ENCODE data around the gene HTR7.

HTR7 gene

GRCh38 chr10:90734415-90734814 is 123.4 kb downstream of the HTR7 start:
- Histone ChIP-seq H3K36me3 (no peaks in the 10 kb centered on the region), H3K9me3 (no peaks in the 10 kb centered on the region), H3K4me3 (ENCODE audit: low read depth in 1 of 2, low read length in 1 of 2) (no peak overlapping the region), H3K27me3 (no peaks in the 10 kb centered on the region), H3K4me1 (ENCODE audit: control insufficient read depth in 1 of 2, insufficient read depth in 1 of 2, low read depth in 1 of 2, low read length in 1 of 2) (no peaks in the 10 kb centered on the region), H3K27ac (no peak overlapping the region)
- no peak for TF ChIP-seq CTCF (IDR thresholded peaks at IDR 0.05)

GRCh38 chr10:90732581-90732980 is 125.3 kb downstream of the HTR7 start:
- Histone ChIP-seq H3K9me3 (no peaks in the 10 kb centered on the region), H3K36me3 (no peaks in the 10 kb centered on the region)
- TF ChIP-seq CTCF (IDR thresholded peaks at IDR 0.05), result no peak

GRCh38 chr10:90723416-90724068 is 134.3 kb downstream of the HTR7 start:
- H3K4me3 ChIP-seq (ENCODE audit: low read depth in 1 of 2, low read length in 1 of 2), result no peak overlapping the region
- no peaks in the 10 kb centered on the region for H3K9me3 ChIP-seq
- TF ChIP-seq CTCF (IDR thresholded peaks at IDR 0.05), result no peak

More at GRCh38 chr10:90732581-90732980, 125.3 kb downstream of the HTR7 start:
- no peaks in the 10 kb centered on the region for H3K4me1 ChIP-seq (ENCODE audit: control insufficient read depth in 1 of 2, insufficient read depth in 1 of 2, low read depth in 1 of 2, low read length in 1 of 2)
- no peak overlapping the region for H3K27ac ChIP-seq
- no peak overlapping the region for H3K4me3 ChIP-seq (ENCODE audit: low read depth in 1 of 2, low read length in 1 of 2)
- no peaks in the 10 kb centered on the region for H3K27me3 ChIP-seq

GRCh38 chr10:90722832-90723231 is 135.0 kb downstream of the HTR7 start:
- H3K27ac ChIP-seq, result no peak overlapping the region
- no peaks in the 10 kb centered on the region for H3K27me3 ChIP-seq
- no peak for TF ChIP-seq CTCF (IDR thresholded peaks at IDR 0.05)
- no peaks in the 10 kb centered on the region for H3K36me3 ChIP-seq
- H3K4me1 ChIP-seq (ENCODE audit: control insufficient read depth in 1 of 2, insufficient read depth in 1 of 2, low read depth in 1 of 2, low read length in 1 of 2), result no peaks in the 10 kb centered on the region
- H3K4me3 ChIP-seq (ENCODE audit: low read depth in 1 of 2, low read length in 1 of 2), result no peak overlapping the region
- no peaks in the 10 kb centered on the region for H3K9me3 ChIP-seq

More at GRCh38 chr10:90723416-90724068, 134.3 kb downstream of the HTR7 start:
- Histone ChIP-seq H3K27me3 (no peaks in the 10 kb centered on the region), H3K36me3 (no peaks in the 10 kb centered on the region), H3K4me1 (ENCODE audit: control insufficient read depth in 1 of 2, insufficient read depth in 1 of 2, low read depth in 1 of 2, low read length in 1 of 2) (no peaks in the 10 kb centered on the region), H3K27ac (no peak overlapping the region)

GRCh38 chr10:90718182-90718581 is 139.7 kb downstream of the HTR7 start:
- Histone ChIP-seq H3K27ac (no peak overlapping the region), H3K9me3 (no peaks in the 10 kb centered on the region), H3K4me3 (ENCODE audit: low read depth in 1 of 2, low read length in 1 of 2) (no peak overlapping the region), H3K27me3 (no peaks in the 10 kb centered on the region), H3K36me3 (no peaks in the 10 kb centered on the region), H3K4me1 (ENCODE audit: control insufficient read depth in 1 of 2, insufficient read depth in 1 of 2, low read depth in 1 of 2, low read length in 1 of 2) (no peaks in the 10 kb centered on the region)
- no peak for TF ChIP-seq CTCF (IDR thresholded peaks at IDR 0.05)

Data from neutrophil (primary cell).